K562 treated with DMSO at 1 percent for 48 hours (cell line): Measurements from ENCODE around the gene BCCIP. TPM values are rescaled to one million over a fixed set of nuclear protein-coding genes. Genes with fewer than 3 reads are reported as not detected.

Source experiments
- total RNA-seq: library from RNA; unstranded; fragments of 300-600 nt; gene quantifications from 2 replicates; pipeline ENCODE4 v1.2.3, GENCODE V29; 2022; ENCODE audit warnings: low replicate concordance; ENCODE audit errors: extremely low read depth

BCCIP gene
- not detected in 2 replicates for total RNA-seq

DNA sequence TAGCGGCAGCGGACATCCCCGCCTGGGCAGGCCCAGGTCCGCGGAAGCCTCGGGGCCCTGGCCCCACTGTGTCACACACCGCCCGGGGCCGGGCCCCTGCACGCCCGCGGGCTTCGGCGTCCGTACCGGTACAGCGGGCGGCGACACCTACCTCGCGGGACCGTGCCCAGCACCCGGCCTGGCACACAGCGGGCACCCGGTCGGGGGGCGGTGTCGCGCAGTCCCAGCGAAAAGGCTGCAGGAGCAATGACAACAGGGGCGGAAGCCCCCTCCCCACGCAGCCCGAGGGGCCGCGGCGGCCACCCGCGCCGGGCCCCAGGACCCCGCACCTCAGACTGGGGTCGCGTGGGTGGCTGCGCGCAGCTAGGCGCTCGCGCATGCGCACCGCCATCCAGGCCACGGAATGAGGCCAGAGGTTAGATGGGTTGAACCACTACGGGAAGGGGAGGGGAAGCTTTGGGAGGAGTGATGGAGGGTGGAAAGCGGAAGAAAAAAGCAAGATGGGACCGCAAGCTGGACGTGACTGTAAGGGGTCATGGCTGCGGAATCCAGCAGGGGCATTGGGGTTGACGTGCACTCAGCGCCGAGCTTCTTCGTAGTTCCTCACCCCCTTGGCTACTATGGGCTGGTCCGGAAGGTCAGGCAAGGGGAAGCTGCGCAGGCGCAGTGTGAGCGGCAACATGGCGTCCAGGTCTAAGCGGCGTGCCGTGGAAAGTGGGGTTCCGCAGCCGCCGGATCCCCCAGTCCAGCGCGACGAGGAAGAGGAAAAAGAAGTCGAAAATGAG is at the start of gene BCCIP, which contains the start of gene UROS:
Gene BCCIP (plus strand): TSS at position 669 of the 785 bp plus-strand sequence. CDS start 12 bp downstream, at position 681.
Gene UROS (minus strand): TSS at position 381 of the 785 bp plus-strand sequence. CDS start 6,759 bp downstream, outside the sequence.

DNA sequence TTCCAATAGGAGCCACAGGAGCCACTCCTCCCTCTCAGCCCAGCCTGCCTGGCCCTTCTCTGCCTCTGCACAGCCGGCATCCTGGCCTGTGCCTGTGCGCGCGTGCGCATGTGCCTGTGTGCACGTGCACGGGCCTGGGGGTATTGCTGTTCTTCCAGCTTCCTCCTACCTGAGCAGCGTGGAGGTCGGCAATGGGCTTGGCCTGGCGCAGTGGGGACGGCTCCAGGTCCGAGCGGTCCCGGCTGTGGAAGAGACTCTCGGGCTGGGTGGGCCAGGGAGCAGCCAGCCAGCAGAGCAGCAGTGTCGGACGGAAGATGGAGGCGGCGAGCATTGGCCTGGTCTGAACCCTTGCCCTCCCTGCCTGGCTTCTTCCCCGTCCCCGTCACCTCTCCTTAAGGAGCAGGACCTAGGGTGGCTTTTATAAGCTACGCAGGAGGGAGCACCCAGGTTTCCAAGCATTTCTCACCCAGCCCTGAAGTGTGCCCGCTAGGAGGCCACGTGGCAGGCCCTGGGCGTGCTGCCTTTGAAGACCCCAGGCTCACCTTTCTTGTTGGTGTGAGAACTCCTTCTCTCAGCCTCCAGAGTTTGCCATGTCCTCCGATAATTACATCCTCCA is 47.7 kb upstream of the BCCIP start, which contains the start of gene MMP21:
Gene MMP21 (minus strand): TSS at position 331 of the 616 bp plus-strand sequence. CDS start 0 bp downstream, at position 331.

DNA sequence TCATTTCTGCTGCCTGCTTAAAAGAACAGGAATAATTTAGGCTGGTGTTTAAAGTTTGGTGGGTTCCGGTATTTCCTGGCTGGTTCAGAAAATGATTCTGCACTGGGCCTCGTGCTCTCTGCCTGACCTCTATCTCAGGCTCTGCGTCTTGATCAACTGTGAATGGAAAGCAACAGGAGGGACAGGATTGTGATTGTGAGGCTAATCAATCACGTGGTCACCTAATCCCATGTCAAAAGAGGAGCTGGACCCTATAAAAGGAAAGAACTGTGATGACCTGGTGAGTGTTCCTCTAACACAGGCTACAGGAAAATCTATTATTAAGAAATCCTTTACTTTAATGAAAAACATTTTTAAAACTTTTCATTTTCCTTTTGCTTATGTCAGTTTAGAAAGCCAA is 57.8 kb downstream of the BCCIP start, which contains the start of gene DHX32:
Gene DHX32 (minus strand): TSS at position 101 of the 400 bp plus-strand sequence. CDS start 468 bp downstream, outside the sequence.

Other genes with a start within 250 kb of the BCCIP start
- gene TEX36, start 140.4 kb upstream of the BCCIP start, total RNA-seq = not detected in 2 replicates
- gene EDRF1, start 103.8 kb upstream of the BCCIP start, total RNA-seq = not detected in 2 replicates
- gene MMP21, start 47.7 kb upstream of the BCCIP start, total RNA-seq = not detected in 2 replicates
- gene UROS, start 288 bp upstream of the BCCIP start, total RNA-seq = not detected in 2 replicates
- gene DHX32, start 57.7 kb downstream of the BCCIP start, total RNA-seq = not detected in 2 replicates
- not detected in 2 replicates for gene FANK1, start 73.0 kb downstream of the BCCIP start, total RNA-seq